ENCODE data around the gene KCTD14. TPM values are rescaled to one million over a fixed set of nuclear protein-coding genes. Genes with fewer than 3 reads are reported as not detected.
A peak's percentile ranks its signal among the peaks of the same experiment; 100 is the strongest.

The KCTD14 gene
- total and polyA plus RNA-seq, 2 of the 8 experiments (the other 6 are each of a cell fraction or from before 2014, with no cell fraction given), result 21.6 to 24.9 TPM

- no peak overlapping the region for H3K23ac ChIP-seq (ENCODE audit: insufficient read length)
- TF ChIP-seq SP2 (IDR thresholded peaks at IDR 0.05; ENCODE audit: low read length) (no peak), BCL11A (IDR thresholded peaks at IDR 0.05; ENCODE audit: low read depth in 2 of 2, low read length in 2 of 2) (no peak), TEAD4 (IDR thresholded peaks at IDR 0.05; ENCODE audit: low read depth, low read length) (no peak)
- H3K27me3 ChIP-seq (replicated peaks in 1 of 4; ENCODE audit: control insufficient read depth in 3 of 4, extremely low read depth in 1 of 4, insufficient read depth in 3 of 4, low read length in 3 of 4), result no peaks in the 10 kb centered on the region
- CTCF ChIA-PET (ENCODE audit: partially characterized antibody), result interaction anchor here (1.0 to 3.3 kb wide), 6 partner anchors 12 to 26 kb away, joined by 3 to 19 read pairs (median 8); no protein-coding TSS in a partner anchor
- H4K8ac ChIP-seq (ENCODE audit: extremely low read depth, insufficient read depth, low read length), result no peak overlapping the region
- 0 out of 4 replicates have a peak overlapping the region, but pooled peaks of 1 of the 2 experiments have one; percentile 8 for H3K4me2 ChIP-seq (ENCODE audit: insufficient read depth in 1 of 2, low read depth in 2 of 2, low read length in 2 of 2)
- H2BK15ac ChIP-seq (ENCODE audit: low read length), result no peak overlapping the region
- no peak overlapping the region for H3K14ac ChIP-seq (ENCODE audit: insufficient read length)
- H2AK5ac ChIP-seq (ENCODE audit: low read depth, low read length), result no peak overlapping the region
- no peak overlapping the region for H2BK120ac ChIP-seq (replicated peaks; ENCODE audit: low read depth, low read length)
- peaks cover 6 to 12% (median 10%) of the 10 kb centered on the region in 4 experiments; a peak in 6 of 8 replicates for H3K36me3 ChIP-seq (ENCODE audit: control insufficient read depth in 2 of 4, insufficient read depth in 4 of 4, low read length in 3 of 4)
- no peak overlapping the region for H4K91ac ChIP-seq (replicated peaks; ENCODE audit: insufficient read length, low read length)
- H3K23me2 ChIP-seq (ENCODE audit: low read depth, low read length), result peaks cover 9% of the 10 kb centered on the region
- no peak overlapping the region for H3K18ac ChIP-seq (ENCODE audit: extremely low read depth, low read length)
- DNase-seq (ENCODE audit: low read depth in 1 of 2, low spot score in 2 of 2) (no peak), FAIRE-seq (no peak)
- no peak overlapping the region for H3K4me3 ChIP-seq (ENCODE audit: extremely low read depth in 1 of 4, insufficient read depth in 2 of 4, low read depth in 3 of 4, low read length in 4 of 4)
- POLR2A ChIA-PET (ENCODE audit: partially characterized antibody), result interaction anchor here (1.0 to 1.9 kb wide), 4 partner anchors 11 to 59 kb away, joined by 3 to 11 read pairs (median 4); no protein-coding TSS in a partner anchor
- H3K27ac ChIP-seq (ENCODE audit: low read depth, low read length), result no peak overlapping the region
- 48% methylated on average over 3 of the region's 3 CpGs; no CpG with 5 or more reads in 1 of the 2 experiments for WGBS, 2 experiments (ENCODE audit: extremely low coverage in 1 of 2, insufficient coverage in 1 of 2, insufficient read length in 1 of 2, insufficient replicate concordance in 2 of 2, low coverage in 1 of 2, low lambda C conversion rate in 2 of 2, missing lambda C conversion rate in 1 of 2)
- H2AFZ ChIP-seq (ENCODE audit: low read length), result no peak overlapping the region
- H4K20me1 ChIP-seq (replicated peaks in 1 of 2; ENCODE audit: control insufficient read depth in 1 of 2, insufficient read depth in 2 of 2, low read length in 2 of 2), result no peaks in the 10 kb centered on the region
- H3K56ac ChIP-seq (replicated peaks; ENCODE audit: insufficient read length, low read depth, low read length), result no peak overlapping the region
- no peak overlapping the region for H2BK20ac ChIP-seq (ENCODE audit: low read length)
- H2BK12ac ChIP-seq (ENCODE audit: low read depth, low read length), result no peak overlapping the region
- H3K79me1 ChIP-seq (ENCODE audit: low read depth, low read length), result no peaks in the 10 kb centered on the region; the same call in 1 of the 2 replicates
- H3K79me2 ChIP-seq (ENCODE audit: control insufficient read depth in 1 of 2, insufficient read depth in 2 of 2, low read length in 2 of 2), result no peaks in the 10 kb centered on the region
- H3K4me1 ChIP-seq (replicated peaks in 1 of 4; ENCODE audit: control insufficient read depth in 3 of 4, insufficient read depth in 4 of 4, low read length in 3 of 4), result peaks cover 0 to 13% (median 8%) of the 10 kb centered on the region in 4 experiments; a peak in 6 of 7 replicates
- no peak overlapping the region for H4K5ac ChIP-seq (ENCODE audit: insufficient read length, low read depth, low read length)
- no peak overlapping the region for H2BK5ac ChIP-seq (ENCODE audit: low read depth, low read length)
- no peak overlapping the region for H3K9ac ChIP-seq (replicated peaks in 1 of 4; ENCODE audit: extremely low read depth in 1 of 4, low read depth in 3 of 4, low read length in 3 of 4)
- no peak overlapping the region for H3K4ac ChIP-seq (replicated peaks; ENCODE audit: insufficient read length, low read depth, low read length)
- no peaks in the 10 kb centered on the region for H3K9me3 ChIP-seq (ENCODE audit: insufficient read depth in 2 of 2, low read depth in 1 of 2, low read length in 1 of 2)
Observed at GRCh38 chr11:78020246-78020645, 2.8 kb downstream of the KCTD14 start.
